Hypothalamus (tissue), 51 donors: ENCODE results near the gene ZIC2.
"Not testable (repeated sequence)": the region's sequence is repeated elsewhere in the genome, so short reads cannot be mapped to it uniquely, and the experiment has no call there.

Experiments
- DNase-seq, 51 donors: peaks; one replicate each; lab custom pipeline; 2025; lab: John Stamatoyannopoulos, UW

ZIC2 gene

GRCh38 chr13:99995589-99996380 lies 14.2 kb downstream of the ZIC2 start:
- no peak for DNase-seq

DNA sequence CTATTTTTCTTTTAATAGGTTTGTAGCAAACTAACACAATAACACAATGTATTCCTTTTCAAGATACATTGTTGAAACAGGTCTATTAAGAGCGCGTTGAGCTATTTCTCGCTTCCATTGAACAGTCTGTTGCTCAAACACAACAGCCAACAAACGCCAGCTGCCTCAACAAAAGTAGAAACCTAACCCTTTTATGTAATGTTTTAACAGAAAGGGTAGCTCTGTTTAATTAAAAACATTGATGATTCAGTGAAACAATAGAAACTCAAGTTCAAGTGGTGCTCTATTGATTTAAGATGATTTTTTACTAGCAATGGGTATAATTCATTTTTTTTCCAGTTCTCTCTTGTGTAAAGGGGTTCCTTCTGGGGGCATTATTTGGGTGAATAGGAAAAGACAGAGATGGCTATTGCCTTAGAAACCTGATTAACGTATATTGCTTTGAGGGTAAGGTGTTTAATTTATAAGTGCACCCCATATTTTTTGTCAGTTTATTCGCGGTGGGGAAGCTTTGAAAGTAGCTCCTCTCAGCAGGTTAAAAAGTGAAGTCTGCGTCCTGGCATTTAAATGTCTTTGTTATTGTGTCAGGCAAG lies 14.9 kb downstream of the ZIC2 start:
- no peak for DNase-seq

DNA sequence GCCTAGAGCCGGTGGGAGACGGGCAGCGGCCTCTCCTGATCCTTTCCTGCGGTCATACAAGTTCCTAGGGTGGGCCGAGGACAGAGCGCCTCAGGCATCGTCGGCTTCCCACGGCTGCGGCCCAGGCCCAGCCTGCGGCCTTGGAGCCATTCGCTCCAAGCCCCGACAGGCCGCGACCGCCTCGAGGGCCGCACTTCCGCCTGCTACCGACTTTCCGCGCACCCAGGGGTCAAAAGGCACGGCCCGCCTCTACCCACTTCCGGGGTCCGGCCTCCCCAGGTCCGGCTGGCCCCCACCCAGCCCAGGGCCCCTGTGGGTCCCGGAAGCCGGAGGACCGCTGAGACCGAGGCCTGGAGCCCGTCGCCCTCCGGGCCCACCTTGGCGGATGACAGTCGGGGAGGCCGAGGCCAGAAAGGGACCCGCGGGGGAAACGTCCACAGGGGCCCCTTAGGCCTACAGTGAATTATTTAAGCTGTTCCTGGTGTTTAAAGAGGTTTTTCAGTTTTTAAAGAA lies 16.2 kb downstream of the ZIC2 start:
- DNase-seq: no peak

- no peak for DNase-seq
These were observed 16.7 kb downstream of the ZIC2 start for GRCh38 chr13:99998261-99998660.

DNA sequence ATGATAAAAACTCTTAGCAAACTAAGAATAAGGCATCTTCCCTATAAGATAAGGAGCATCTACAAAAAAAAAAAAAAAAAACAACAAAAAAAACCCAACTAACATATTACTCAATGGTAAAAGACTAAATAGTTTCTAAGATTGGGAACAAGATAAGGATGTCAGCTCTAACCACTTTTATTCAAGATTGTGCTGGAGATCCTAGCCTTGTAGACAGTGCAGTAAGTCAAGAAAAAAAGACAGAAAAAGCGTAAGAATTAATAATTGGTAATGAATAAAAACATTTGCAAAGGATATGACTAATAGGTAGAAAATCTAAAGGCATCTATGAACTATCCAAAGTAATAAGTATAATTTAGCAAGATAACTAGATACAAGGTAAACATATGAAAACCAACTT lies 33.0 kb downstream of the ZIC2 start:
- no peak for DNase-seq

DNA sequence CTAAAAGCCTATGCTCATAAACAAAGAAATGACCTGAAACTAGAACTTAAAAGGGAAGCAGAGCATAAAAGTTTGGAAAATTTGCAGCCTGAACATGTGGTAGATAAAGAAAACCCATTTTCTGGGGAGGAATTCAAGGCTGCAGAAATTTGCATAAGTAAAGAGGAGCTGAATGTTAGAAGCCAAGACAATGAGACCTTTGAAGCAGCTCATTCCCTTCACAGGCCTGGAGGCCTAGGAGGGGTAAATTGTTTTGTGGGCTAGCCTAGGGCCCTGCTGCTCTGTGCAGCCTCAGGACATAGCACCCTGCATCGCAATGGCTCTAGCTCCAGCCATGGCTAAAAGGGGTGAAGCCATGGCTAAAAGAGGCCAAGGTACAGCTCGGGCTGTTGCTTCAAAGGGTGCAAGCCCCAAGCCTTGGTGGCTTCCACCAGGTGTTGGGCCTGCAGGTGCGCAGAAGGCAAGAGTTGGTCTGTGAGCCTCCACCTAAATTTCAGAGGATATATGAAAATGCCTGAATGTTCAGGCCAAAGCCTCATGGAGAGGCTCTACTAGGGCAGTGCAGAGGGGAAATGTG lies 38.3 kb downstream of the ZIC2 start:
- DNase-seq: no peak

DNA sequence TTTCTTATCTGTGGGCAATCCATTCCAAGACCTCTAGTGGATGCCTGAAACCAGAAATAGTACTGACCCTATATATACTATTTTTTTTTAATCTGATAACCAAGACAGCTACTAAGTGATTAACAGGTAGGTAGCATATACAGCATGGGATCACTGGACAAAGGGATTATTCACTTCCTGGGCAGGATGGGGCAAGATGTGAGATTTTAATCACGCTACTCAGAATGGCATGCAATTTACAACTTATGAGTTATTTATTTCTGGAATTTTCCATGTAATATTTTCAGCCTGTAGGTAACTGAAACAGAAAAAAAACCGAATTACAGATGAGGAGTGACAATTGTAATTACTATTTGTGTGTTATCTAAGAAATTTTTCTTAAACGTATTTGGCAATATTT lies 41.2 kb downstream of the ZIC2 start:
- DNase-seq: no peak

GRCh38 chr13:100024023-100024422 lies 42.4 kb downstream of the ZIC2 start:
- DNase-seq: no peak

DNA sequence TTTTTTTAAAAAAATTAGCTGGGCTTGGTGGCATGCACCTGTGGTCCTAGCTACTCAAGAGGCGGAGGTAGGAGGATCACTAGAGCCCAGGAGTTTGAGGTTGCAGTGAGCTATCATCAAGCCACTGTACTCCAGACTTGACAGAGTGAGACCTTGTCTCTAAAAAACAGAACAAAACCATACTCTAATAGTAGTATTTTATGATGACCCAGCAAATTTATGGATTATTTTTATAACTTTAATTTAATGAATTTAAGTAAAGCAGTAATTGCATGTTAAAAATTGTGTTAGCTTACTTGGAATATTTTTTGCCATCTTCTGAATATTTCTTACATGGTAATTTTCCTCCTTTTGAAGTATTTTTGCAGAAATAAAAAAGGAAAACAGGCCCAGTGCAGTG lies 48.3 kb downstream of the ZIC2 start:
- no peak for DNase-seq

- not testable (repeated sequence) for DNase-seq
These were observed 51.1 kb downstream of the ZIC2 start for GRCh38 chr13:100032642-100033041.

- DNase-seq: no peak
These were observed 54.4 kb downstream of the ZIC2 start for GRCh38 chr13:100035936-100036335.
